A549 (cell line): ENCODE data around the gene PAK1.

Experiments used
- BHLHE40 ChIP-seq: IDR thresholded peaks from 2 replicates; pipeline ENCODE4 v1.6.1; 2012; ENCODE audit warnings: low read depth, low read length, inconsistent platforms
- CHD2 ChIP-seq: fragments of 150-350 bp; IDR thresholded peaks from 2 replicates; pipeline ENCODE4 v1.6.1; 2014; ENCODE audit warnings: low read length; ENCODE audit not compliant: partially characterized antibody
- EP300 ChIP-seq, 2 experiments: fragments of >200 bp; sonication (Bioruptor Twin); formaldehyde crosslinking; IDR thresholded peaks; 2 replicates in 1 of 2; 3 replicates in 1 of 2; pipeline ENCODE4 v1.6.1; 2016 to 2017
- JUN ChIP-seq, 2 experiments: fragments of >200 bp; sonication (Bioruptor Twin); formaldehyde crosslinking; IDR thresholded peaks; 2 replicates in 1 of 2; 3 replicates in 1 of 2; pipeline ENCODE4 v1.6.1; 2016 to 2017
- JUNB ChIP-seq: fragments of >200 bp; sonication (Bioruptor Twin); formaldehyde crosslinking; IDR thresholded peaks from 2 replicates; pipeline ENCODE4 v1.6.1; 2016
- MAX ChIP-seq: IDR thresholded peaks from 2 replicates; pipeline ENCODE4 v1.6.1; 2012
- MAZ ChIP-seq: fragments of 150-350 bp; IDR thresholded peaks from 2 replicates; pipeline ENCODE4 v1.6.1; 2014; ENCODE audit warnings: antibody characterized with exemption, low read depth, low read length, borderline replicate concordance
- MYC ChIP-seq: IDR thresholded peaks from 2 replicates; pipeline ENCODE4 v1.6.1; 2012; ENCODE audit warnings: mild to moderate bottlenecking, inconsistent platforms, low read length, improper control_type of control experiment, borderline replicate concordance
- POLR2AphosphoS2 ChIP-seq: conservative IDR thresholded peaks from 2 replicates; pipeline ENCODE4 v1.6.1; 2012; ENCODE audit warnings: low read length, improper control_type of control experiment, inconsistent platforms
- RCOR1 ChIP-seq: fragments of 150-350 bp; IDR thresholded peaks from 2 replicates; pipeline ENCODE4 v1.6.1; 2014; ENCODE audit warnings: antibody characterized with exemption, low read length, low read depth
- TF ChIP-seq, protein P1 (sequence below): fragments of >200 bp; sonication (Bioruptor Twin); formaldehyde crosslinking; IDR thresholded peaks from 3 replicates; pipeline ENCODE4 v1.5.1; 2016

DNA sequence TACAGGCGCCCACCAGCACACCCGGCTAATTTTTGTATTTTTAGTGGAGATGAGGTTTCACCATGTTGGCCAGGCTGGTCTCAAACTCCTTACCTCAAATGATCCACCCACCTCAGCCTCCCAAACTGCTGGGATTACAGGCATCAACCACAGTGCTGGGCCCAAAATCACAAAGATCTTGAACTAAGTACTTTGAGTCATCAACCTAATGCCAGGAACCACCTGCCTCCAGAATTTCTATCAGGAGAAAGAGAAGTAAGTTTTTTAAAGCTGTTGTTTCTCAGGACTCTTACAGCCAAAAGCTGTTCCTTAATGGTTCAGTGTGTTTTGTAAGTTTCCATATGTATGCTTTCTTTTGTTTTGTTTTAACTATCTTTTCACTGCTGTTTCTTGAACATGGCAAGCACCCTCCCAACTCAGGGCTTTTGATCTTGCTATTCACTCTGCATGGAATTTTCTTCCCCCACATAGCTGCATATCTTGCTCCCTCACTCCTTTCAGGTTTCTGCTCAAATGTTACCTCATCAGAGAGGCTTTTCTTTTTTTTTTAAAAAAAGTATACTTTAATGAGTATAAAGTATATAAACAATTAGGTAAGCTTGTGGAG, 6.0 kb upstream of the PAK1 start:
- TF ChIP-seq MAZ (no peak), BHLHE40 (no peak), JUNB (no peak), RCOR1 (no peak), EP300 (IDR thresholded peaks at IDR 0.05) (no peak), POLR2AphosphoS2 (no peak), CHD2 (no peak), MAX (no peak), MYC (no peak), JUN (IDR thresholded peaks at IDR 0.05) (no peak)
- TF ChIP-seq, protein P1, sequence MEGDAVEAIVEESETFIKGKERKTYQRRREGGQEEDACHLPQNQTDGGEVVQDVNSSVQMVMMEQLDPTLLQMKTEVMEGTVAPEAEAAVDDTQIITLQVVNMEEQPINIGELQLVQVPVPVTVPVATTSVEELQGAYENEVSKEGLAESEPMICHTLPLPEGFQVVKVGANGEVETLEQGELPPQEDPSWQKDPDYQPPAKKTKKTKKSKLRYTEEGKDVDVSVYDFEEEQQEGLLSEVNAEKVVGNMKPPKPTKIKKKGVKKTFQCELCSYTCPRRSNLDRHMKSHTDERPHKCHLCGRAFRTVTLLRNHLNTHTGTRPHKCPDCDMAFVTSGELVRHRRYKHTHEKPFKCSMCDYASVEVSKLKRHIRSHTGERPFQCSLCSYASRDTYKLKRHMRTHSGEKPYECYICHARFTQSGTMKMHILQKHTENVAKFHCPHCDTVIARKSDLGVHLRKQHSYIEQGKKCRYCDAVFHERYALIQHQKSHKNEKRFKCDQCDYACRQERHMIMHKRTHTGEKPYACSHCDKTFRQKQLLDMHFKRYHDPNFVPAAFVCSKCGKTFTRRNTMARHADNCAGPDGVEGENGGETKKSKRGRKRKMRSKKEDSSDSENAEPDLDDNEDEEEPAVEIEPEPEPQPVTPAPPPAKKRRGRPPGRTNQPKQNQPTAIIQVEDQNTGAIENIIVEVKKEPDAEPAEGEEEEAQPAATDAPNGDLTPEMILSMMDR = no peak
